Glomerular visceral epithelial cell (primary cell): ENCODE data around the gene ZCCHC8.
"Not testable (repeated sequence)": the region's sequence is repeated elsewhere in the genome, so short reads cannot be mapped to it uniquely, and the experiment has no call there.

Source experiments
- DNase-seq: peaks from one replicate; pipeline ENCODE4 v3.0.0-alpha.2; 2016; ENCODE audit errors: extremely low spot score

ZCCHC8 gene

DNA sequence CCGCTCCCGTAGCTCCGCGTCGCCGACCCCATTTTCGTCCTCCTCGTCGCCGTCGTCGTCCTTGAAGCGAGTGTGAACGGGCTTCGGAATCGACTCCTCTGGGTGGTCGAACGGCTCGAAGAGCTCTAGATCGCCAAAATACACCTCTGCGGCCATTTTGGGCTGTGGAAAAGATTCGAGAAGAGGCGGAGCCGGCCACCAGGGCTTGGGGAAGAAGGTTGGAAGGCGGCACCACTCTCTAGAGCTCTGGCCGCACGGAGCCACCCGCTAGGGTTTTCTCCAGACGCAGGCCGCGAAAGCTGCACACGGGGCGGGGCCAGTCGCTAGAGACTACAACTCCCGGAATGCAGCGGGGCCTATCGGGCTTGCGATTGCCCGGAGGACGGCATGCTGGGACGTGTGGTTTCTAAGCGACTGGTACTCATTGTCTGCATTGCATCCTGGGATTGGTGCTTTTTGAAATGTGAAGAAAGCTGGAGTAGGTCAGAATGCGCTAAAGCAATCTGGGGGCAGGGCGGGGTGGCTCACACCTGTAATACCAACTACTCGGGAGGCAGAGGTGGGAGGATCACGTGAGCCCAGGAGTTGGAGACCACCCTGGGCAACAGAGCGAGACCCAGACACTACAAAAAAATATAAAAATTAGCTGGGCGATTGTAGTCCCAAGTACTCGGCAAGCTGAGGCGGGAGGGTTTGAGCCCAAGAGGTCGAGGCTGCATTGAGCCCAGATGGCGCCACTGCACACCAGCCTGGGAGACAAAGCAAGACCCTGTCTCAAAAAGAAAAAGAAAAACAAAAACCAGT, at the start of gene ZCCHC8:
Gene ZCCHC8, minus strand, starts transcription at position 248 of the 804 bp plus-strand sequence. Its CDS starts 92 bp downstream, at position 156.
- peak; percentile 98 for DNase-seq

- DNase-seq, result no peak
Observed at GRCh38 chr12:122547330-122547729, 46.6 kb upstream of the ZCCHC8 start.

DNA sequence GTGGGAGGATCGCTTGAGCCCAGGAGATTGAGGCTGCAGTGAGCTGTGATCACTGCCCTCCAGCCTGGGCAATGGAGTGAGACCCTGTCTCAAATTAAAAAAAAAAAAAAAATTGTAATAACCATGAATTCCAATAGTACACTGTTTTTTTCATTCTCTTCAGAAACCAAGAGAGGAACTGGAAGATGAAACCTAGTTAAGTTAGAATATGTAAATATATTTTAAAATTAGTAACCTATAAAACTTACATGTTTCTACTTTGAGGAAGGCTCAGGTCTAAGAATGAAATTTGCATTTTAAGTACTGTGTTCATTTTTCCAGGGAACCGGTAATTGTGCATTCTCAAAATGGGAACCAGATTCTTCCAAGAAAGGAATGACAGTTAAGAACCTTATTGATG, 45.1 kb upstream of the ZCCHC8 start:
- no peak for DNase-seq

DNA sequence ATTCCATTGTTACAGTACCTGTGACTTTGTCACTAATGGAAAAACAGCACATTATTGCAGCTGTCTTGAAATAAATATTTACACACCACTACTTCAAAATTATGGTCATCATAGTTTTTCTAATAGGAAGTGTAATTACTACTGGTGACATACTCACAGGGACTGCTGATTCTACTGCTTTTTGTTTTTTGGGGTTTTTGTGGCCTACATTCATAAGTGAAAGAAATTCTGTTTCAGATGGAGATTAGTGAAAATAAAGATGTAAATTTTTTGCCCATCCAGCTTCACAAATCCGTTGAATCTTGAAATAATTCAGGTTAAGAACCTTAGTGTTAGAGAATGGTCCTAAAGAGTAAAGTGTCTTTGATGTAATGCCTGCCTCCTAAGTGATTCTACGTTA, 43.8 kb upstream of the ZCCHC8 start:
- DNase-seq, result no peak

DNA sequence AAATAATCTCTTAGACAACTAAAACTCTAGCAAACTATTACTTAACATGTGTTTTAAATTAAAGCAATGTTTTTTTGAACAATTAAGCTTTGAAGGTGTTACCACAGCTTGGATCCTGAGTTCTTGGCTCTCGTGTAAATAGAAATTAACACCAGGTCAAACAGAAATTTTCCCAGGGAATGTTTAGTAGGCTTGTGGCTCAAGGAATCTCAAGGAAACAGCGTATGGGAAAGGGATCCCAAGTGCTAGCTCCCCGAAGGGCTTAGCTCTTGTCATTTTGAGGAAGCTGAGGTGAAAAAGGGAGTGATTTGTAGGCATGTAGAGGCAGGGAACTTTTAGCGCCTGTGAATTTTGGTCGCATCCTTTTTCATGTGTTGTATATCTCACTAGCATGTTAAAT, 37.8 kb upstream of the ZCCHC8 start:
- DNase-seq, result no peak

- no peak for DNase-seq
Observed at GRCh38 chr12:122537021-122537420, 36.3 kb upstream of the ZCCHC8 start.

- no peak for DNase-seq
Observed at GRCh38 chr12:122533856-122534255, 33.1 kb upstream of the ZCCHC8 start.

DNA sequence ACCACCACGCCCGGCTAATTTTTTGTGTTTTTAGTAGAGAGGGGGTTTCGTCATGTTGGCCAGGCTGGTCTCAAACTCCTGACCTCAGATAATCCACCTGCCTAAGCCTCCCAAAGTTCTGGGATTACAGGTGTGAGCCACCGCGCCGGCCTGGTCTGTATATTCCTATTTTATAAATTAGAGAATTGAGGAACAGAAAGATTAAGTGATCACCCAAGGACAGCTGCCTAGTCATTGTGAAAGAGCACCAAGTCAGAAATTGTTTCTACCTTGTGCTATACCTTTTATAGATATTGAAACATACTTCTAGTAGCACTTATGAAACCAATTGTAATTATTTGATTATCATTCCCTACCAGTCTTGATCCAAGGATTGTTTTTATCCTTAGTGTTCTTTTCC, 28.3 kb upstream of the ZCCHC8 start:
- no peak for DNase-seq

GRCh38 chr12:122528582-122528981, 27.9 kb upstream of the ZCCHC8 start:
- DNase-seq, result no peak

DNA sequence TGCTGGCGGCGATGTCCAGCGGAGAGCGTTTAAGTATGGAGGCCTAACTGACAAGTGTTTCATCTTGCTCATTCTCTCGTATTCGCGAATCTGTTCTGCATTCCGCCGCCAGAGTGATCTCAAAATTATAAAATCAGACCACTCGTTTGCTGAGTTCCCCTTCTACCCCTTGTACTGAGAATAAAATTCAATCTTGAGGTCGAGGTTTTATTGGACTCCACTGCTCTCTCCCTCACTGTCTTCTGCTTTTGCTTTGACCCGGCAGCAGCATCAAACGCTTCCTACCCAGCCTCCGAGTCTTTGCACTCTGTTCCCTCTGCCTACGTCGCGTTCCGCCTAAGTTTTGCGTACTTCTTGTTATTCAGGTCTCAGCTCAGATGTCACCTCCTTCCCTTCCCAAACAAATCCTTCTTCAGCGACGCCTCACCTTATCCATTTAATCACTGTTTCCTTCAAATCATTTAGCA, 26.8 kb upstream of the ZCCHC8 start:
- DNase-seq, result peak; percentile 47

DNA sequence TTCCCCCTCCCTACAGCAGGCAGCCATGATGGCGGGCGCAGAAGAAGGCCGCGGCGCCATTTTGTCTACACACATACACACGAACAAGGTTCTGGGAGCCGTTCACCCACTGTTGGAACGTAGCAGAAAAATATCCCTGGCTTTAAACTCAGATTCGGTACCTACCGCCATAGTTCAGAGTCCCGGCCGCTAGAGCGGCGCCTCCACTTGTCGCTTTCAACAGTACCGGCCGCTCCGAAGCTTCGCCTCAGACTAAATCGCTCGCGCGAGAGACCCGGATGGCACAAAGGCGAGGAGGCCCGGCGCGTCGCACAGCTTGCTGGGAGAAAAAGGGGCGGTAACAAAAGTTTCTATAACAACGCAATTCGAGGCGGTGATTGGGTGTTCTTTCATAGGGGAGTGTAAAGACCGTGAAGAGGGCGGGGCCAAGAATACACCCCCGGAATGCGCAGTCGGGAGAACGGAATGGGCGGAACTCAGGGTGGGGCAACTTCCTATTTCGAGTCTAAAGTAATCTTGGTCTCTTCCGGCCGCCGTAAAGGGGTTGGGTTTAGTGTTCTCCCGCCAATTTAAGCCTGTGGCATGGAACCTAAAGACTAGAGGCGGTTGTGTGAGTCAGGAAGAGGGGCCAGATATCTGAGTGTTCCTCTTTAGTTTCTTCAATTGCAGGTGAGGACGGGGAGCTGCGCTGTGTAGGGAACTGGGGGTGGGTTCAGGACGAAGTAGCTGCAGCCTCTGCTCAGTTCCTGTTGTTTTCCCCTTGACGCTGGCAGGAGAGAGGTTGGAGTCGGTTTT, 26.1 kb upstream of the ZCCHC8 start, which contains the start of the genes KNTC1 and RSRC2:
Gene KNTC1, plus strand, starts transcription at position 567 of the 795 bp plus-strand sequence. CDS start 2,815 bp downstream, outside the sequence.
Gene RSRC2, minus strand, starts transcription at position 254 of the 795 bp plus-strand sequence. Its CDS starts 83 bp downstream, at position 171.
- DNase-seq, result peak; percentile 100

DNA sequence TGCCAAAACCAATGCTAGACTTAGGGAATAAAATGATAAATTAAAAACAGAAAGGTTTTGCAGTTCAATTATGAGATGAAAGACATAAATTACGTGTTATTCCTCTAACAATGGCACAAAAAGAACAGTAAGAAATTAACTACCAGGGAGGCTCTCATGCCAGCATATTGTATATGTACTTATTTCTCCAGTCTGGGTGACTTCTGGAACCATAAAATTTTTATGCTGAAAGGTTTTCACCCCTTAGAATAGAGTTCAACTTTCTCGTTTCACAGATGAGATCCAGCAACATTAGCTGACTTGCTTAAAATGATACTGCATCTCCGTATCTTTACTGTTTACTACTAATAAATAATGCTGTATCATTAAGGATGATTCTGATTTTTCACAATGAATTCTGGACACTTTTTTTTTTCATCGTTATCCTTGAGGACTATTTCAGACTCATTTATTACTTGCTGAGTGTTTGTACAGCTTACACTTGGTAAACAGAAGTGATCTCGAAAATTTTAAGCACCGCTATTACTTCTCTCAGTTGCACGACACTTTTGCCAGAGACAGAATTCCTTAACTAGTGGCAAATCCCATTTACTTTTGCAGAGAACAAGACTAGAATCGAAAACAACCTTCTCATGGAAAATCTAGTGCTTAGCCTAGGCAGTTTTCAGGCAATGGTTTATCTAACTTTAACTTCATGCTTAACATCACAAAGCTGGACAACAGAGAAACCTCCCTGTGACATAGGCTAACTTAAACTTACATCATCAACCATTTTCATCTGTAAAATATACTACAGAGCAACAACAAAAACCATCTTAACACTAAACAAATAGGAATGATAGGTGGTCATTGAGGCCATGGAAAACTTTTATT, 23.4 kb upstream of the ZCCHC8 start:
- no peak for DNase-seq

- DNase-seq, result peak; percentile 23
Observed at GRCh38 chr12:122523280-122523679, 22.5 kb upstream of the ZCCHC8 start.

- no peak for DNase-seq
Observed at GRCh38 chr12:122520676-122521075, 19.9 kb upstream of the ZCCHC8 start.

DNA sequence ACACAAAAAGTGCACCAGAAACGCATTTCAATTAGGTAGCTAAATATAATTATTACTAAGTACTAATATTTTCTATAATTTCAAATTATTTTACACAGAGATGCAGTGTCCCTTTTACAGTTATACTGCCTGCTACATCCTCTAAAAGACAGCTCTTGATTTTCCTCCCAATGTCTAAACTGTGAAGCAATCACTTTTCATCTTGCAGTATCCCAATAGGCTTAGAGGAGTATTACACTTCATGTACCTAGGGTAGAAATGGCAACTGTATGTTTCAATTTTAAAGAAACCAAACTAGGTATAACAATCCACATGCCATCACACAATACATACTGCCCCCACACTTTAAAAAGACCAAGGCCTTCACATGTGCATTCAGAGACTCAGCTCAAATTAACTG, 18.7 kb upstream of the ZCCHC8 start:
- no peak for DNase-seq

DNA sequence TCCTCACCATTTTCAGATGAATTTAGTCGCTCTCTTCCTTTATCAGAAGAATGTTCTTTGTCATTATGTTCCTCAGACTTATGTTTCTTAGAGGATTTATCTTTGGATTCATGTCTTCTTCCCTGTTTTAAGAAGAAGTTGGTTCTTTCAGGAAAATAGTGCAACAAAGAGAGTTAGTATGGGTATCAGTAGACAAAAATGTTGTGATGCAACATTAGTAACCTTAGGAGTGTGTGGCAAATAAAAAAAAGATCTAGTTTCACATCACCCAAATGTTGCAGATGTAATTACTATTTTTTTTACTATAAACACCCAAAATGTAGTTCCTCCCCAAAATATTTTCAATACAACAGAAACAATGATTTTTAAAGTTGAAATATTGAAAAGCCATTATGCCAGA, 18.2 kb upstream of the ZCCHC8 start:
- no peak for DNase-seq

- peak; percentile 97 for DNase-seq
Observed at GRCh38 chr12:122517877-122518276, 17.1 kb upstream of the ZCCHC8 start.

- DNase-seq, result no peak
Observed at GRCh38 chr12:122516544-122517361, 16.0 kb upstream of the ZCCHC8 start.

GRCh38 chr12:122515275-122515674, 14.5 kb upstream of the ZCCHC8 start:
- DNase-seq, result no peak

DNA sequence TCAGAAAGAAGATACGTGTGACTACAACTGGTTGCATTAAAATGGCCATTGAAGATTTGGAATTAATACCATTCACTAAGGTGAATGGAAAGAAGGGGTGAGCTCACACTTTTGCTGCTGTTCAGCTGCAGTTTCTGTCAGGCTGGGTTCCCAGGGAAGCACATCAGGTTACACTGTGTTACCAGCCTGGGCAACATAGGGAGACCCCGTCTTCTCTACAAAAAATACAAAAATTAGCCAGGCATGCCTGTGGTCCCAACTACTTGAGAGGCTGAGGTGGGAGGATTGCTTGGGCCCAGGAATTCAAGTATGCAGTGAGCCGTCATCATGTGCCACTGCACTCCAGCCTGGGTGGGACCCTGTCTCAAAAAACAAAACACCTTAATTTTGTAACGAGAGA, 12.9 kb upstream of the ZCCHC8 start:
- no peak for DNase-seq

DNA sequence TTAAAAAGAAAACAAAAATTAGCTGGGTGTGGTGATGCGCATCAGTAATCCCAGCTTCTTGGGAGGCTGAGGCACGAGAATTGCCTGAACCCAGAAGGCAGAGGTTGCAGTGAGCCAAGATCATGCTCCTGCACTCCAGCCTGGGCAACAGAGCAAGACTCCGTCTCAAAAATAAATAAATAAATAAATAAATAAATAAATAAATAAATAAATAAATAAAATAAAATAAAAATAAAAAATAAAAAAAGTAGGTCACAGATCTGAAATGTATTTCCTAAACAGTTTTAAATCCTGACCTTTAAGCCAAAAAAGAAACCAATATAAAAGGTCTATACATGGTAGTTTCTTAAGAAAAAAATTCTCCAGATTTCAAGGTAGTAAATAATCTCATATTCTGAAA, 12.3 kb upstream of the ZCCHC8 start:
- DNase-seq, result not testable (repeated sequence)
